ENCODE measurements around the gene PDCD4.

Gene PDCD4

DNA sequence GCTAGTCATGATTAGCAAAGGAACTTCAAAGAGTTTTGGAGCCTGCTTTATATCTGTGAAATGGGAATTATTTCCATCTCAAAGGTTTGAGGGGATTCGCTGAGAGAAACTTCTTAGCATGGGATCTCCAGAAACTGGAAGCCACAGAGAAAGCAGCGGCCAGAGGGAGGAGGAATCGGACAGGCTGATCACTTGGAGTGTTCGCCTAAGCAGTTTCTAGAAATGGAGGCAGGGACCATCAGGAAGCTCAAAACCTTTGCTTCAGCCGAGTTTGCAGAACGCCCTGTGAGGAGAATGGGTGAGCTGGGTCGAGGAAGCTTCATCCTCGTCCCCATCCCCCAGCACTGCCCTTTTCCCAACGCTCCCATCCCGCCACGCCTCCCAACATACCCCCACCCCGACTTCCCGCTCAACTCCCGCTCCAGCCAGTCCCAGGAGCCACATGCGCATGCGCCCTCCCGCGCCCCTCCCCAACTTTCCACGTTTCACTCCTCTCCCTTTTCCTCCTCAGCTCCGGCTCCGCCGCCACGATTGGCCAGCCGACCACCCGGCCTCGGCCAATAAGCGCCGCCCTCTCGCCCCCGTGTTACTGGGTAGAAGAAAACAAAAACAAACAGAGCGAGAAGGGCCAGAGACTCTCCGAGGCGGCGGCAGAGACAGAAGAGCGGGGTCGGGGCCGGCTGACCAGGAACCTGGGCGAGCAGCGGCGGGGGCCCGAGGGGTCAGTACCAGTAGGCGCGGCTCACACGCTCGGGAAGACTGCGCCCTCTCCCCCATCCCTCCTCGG lies at the start of gene PDCD4:
PDCD4 (plus strand) TSS at position 631 of the 787 bp plus-strand sequence. CDS start 4,100 bp downstream, outside the sequence.
- peak; percentile 90 for DNase-seq

DNA sequence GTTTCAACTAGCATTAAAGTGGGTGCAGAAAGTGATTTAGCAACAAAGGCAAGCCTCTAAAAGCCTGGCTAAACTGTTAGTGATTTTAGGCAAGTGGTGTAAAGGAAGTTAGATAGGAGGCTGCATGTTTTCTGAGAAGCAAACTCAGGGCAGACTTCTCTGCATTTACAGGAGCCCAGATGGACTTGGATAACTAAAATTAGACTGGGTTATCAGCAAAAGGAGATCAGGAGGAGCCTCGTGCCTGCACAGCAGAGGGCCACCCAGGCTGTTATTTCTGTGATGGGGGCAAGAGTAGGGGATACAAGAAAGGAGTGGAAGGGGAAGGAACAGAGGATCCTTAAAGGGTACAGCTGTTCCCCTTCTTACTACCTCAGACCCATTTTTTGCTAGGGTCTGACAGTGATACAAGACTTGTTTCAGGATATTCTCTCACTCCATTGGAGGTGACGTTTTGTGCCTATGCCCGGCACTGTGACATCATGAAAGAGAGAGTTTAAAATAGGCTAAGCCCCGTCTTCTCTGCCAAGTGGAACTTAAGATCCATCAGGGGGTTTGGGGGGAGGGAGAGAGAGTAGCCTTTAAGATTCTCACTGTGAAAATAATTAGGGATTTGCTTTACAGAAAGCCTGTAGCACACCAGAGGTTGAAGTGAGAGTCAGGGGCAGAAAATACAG lies 49.6 kb upstream of the PDCD4 start:
- no peak for DNase-seq

DNA sequence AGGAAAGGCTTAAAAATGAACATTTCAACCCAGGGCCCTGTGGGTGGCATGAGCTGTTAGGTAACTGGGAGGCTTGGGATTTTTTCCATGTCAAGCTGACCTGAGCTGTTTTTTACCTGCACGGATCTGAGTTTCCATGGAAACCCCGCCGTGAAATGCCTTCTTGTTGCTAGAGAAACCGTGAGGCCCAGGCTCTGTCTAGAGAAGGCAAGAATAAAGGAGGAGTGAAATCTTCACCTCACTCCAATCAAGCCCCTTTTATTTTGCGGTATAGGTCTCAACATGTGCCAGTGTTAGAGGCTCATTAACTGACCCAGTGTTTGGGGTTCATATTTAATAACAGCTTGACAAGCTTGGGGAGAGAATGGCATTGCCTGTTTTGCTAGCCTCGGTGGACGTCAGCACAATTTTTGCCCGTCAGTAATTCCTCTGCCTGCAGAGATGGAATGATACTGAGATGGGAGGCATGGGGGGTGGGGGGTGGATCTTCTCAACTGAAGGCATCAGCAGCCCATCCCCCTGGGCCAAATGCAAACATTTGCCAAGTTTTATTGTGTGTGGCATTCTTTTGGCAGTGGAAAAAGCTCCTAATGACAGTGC lies 48.9 kb upstream of the PDCD4 start:
- DNase-seq: no peak

DNA sequence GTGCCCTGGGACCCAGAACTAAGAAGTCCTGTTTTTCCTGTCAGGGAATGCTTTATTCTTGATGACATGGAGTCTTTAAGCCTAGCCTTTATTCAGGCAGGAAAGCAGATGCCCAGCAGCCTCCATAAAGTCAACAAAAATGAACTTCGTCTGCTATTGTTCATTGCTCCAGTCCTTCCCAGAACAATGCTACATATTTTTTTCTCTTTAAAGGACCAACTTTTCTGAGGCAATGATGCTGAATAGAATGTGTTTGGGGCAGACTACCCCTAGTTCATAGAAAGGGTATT lies 47.6 kb upstream of the PDCD4 start:
- no peak for DNase-seq

DNA sequence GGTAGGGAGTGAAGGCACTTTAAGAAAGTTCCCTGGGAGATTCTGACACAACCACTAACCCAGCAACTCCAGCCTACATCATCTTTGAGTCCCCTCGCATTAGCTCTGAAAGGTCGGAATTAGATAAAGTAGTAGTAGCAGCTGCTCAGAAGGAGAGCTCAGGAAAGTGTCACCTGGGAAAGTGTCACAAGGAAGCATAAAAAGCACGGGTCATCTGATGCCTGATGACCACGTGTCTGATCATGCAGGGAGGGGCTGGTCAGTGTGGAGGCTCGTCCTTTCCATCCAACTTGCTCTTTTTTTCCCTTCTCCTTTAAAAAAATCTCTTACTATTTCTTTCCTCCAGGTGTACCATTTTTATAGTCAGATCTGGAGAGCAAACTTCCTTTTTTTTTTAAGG lies 47.1 kb upstream of the PDCD4 start:
- no peak for DNase-seq

DNA sequence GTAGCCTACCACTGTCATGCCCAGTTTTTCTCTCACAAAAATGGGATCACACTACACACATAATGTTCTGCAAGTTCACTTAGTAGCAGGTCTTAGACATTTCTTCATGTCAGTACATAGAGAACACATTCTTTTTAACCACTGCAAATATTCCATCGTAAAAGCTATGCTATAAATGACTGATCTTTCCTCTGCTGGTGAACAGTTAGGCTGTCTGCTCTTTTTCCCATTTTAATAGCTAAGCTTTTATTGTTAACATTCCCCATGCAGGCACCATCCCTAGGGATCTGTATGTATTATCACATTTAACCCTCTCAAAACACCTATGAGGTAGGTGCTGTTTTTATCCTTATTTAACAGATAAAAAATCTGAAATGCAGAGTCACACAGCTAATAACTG lies 46.2 kb upstream of the PDCD4 start:
- DNase-seq: no peak

DNA sequence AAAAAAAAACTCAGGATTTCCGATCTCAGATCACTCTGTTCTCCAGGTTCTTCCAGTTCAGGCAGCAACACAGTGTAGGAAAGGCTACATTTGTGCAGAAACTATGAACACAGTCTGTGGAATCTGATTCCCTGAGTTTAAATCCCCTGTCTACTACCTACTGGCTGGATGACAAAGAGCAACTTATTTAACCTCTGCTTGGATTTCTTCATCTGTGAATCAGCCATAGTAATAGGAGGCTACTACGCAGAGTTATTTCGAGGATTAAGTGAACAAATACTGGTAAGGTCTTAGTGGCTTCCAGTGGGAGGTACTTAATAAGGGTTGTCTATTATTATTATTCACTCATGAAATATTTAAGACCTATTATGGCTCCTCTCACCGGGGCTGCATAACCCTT lies 44.3 kb upstream of the PDCD4 start:
- no peak for DNase-seq

DNA sequence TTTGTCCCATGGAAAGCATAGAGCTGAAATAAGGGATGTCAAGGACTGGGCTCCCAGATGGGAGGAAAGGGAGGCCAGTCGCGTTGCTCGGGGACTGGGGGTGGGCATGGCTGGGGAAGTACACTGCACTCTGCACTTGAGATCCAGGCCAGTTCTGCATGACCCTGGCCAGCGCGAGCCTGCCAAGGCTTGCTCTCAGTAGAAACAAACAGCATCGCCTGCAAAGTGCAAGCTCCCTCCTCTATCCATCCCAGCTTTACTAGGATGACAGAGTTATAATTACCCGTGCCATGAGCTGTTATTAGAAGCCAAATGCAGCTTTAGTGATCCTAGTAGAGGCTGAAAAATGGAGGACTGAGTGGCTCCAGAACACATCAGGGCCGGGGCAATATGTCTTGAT lies 43.9 kb upstream of the PDCD4 start:
- no peak for DNase-seq

DNA sequence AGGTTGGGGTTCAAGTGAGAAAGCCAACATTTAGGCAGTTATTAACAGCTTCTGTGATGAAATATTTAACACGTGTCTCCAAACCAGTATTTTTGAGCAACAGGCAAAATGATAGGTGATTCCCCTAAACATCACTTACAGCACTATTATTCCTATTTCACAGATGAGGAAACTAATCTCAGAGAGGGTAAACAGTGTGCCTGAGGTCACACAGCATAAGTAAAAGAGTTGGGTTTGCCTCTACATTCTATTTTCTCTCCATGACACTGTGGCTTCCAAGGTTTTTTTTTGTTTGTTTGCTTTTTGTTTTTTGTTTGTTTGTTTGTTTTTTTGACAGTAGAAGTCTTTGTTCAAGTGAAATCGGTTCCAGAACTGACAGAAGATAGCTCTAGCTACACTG lies 43.2 kb upstream of the PDCD4 start:
- DNase-seq: no peak

DNA sequence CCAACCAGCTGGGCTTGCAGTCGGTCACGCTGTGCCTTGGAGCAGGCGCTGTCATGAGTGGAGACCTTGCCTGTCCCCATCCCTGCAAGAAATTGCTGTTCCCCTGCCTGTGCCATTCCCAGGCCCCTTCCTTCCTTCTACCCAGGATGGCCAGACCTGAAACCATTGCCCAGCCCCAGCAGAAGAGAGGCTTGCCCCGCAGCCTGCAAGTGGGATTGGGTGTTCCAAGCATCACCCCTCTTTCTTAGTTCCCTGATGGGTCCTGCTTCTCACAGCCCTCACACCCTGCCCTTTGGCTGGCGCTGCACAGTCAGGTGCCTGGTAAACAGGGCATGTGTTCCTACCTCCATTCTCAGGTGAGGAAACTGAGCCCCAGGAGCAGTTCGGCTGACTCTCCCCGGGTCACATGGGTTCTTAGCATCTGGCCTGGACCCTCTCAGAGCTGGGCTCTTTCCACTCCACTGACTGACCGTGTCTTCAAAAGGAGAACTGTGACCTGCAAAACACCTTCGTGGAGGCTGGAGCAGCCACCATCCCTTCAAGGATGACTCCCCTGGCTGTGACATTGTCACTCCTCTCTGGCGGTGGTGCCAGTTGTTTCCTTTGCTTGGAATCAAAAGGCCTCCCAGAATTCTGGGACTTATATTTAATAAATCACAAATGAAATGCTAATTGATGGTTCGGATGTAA lies 41.9 kb upstream of the PDCD4 start:
- DNase-seq: no peak

DNA sequence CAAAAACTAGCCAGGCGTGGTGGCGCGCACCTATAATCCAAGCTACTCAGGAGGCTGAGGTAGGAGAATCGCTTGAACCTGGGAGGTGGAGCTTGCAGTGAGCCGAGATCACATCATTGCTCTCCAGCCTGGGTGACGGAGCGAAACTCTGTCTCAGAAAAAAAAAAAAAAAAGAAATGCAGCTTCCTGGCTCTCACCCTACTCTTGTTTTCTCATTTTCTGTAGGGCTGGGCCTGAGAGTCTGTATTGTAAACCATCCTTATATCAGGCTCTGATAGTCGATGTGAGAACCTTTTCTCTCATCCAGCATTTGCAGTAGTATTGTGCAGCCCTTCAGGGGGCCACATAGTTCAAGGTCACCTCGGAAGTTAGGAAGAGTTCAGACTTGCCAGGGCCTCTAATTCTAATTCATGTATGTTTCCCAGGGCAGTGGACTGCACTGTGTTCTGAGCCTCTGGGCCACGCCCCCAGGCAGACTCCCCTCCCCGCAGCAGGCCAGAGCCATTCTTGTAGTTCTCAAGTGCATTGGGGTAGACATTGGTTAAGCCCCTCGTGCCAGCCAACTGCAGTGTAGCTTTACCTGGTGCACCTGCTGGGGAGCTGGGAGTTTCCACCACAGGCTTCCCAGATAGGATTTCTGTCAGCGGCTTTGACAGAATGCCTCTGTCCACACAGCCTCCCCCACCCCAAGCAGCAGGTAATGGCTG lies 38.3 kb upstream of the PDCD4 start:
- DNase-seq: no peak

DNA sequence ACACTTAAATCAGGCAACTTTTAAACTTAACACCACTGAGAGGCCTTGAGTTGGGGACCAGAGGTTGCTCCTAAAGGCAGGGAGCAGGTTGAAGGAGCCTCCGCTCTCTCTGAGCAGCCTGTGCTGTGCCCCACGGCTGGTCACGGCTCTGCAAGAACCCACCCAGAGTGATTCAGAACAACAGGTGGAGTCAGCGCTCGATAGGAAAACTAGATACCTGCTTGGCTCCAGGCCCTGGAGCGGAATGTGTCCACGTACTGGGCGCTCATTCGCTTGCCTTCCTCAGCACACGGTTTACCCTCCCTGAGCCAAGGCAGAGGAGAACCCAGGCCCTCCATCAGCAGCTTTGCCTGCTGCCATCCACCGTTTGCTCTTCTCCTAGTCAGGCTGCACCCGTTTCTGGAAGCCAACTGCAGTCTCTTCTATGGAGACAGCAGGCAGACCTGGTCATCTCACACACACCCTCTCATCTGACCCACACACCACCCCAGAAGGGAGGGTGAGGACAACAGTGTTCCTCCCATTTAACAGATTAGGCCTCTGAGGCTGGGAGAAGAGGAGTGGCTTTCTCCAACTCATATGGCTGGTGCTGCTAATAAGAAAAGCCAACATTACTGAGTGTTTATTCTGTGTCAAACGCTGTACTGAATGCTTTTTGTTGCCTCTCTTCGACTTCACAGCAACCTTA lies 37.6 kb upstream of the PDCD4 start:
- no peak for DNase-seq

DNA sequence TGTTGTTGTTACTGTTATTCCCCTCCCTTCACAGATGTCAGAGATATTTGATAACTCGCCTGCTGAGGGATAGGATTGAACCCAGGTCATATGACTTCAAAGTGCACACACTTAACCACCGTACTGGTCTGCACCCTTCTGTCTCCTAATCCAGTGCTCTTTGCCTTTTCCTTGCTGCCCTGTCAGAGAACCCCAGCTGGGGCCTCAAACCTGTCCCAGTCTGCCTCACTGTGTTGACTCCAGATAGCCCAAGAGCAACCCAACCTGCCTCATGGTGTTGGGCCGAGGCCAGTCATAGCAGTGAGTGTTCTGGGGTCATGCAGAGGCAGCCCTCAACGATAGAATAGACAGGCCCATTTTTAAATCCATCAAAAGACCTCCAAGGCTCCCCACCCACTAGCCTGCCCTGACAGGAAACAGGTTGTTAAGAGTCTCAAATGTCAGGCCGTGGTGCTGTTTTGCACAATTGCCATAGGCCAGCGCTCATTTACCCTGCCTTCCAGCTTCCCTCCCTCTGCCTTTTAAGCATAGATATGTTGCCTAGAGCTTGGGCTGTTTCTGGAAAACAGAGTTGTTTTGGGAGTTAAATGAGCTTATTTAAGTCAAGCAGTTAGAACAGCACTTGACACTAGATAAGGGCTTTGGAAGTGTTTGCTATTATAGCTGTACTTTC lies 37.0 kb upstream of the PDCD4 start:
- no peak for DNase-seq

DNA sequence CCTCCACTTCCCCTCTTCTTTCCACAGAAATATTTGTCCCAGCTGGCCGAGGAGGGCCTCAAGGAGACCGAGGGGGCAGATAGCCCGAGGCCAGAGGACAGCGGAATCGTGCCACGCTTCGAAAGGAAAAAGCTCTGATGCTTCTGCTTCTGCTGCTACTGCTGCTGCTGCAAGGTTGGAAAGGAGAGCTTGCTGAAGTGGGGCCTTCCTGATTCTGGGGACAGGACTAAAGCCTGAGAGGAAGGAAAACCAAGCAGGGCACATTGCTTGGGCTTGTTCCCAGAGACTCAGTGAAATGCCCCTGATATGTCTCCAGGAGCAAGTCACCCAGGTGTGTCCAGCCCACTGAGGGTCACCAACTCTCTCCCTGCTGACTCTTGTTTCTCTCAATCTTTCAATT lies 35.9 kb upstream of the PDCD4 start:
- DNase-seq: no peak

DNA sequence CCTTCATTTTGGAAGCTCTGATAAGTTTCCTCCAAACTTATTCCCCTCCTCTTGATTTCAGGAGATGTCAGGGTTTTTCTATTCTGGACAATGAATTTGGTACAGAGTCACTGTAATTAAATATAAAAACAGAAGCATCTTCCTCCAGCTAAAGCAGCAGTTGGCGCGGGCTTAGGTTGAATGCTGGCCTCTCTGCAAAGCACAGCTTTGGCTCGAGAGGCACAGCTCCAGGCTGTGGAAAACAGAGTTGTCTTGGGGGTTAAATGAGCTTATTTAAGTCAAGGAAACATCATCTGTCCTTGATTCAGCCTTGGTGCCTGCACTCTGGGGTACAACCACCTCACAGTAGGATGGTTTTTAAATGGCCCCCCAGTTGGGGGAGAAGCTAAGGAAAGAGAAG lies 35.0 kb upstream of the PDCD4 start:
- DNase-seq: no peak

DNA sequence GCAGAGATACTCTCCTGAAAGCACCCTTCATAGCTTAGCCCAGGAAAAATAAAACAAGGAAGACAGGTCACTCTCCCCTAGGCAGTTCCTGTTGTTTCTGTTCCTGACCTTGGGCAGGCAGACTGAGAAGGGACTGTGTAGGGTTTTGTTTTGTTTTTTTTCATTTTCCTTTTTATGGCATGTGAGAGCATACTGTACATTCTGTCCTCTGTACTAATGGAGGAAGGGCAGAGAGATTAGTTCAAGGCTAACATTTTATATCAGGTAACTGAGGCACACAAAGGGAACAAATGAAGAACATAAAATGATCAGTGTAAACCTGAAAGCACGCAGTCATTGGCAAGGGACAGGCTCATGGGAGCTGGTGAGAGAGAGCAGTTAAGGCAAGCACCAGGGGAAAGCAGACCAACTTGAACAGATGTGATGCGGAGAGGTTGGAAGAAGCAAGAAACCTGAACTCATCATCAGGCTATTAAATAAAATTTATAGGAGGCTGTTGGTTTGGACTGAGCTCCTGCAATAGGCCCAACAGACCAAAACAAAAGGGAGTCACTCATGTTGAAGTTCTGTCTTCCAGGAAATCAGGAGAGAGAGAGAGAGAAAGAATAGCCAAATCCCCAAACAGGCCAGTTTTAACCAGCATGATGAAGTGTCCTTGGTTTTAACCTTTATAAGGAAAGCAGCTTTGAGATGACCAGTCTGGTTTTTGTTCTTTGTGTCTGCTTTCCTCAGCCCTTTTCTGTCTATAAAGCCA lies 34.1 kb upstream of the PDCD4 start:
- no peak for DNase-seq

DNA sequence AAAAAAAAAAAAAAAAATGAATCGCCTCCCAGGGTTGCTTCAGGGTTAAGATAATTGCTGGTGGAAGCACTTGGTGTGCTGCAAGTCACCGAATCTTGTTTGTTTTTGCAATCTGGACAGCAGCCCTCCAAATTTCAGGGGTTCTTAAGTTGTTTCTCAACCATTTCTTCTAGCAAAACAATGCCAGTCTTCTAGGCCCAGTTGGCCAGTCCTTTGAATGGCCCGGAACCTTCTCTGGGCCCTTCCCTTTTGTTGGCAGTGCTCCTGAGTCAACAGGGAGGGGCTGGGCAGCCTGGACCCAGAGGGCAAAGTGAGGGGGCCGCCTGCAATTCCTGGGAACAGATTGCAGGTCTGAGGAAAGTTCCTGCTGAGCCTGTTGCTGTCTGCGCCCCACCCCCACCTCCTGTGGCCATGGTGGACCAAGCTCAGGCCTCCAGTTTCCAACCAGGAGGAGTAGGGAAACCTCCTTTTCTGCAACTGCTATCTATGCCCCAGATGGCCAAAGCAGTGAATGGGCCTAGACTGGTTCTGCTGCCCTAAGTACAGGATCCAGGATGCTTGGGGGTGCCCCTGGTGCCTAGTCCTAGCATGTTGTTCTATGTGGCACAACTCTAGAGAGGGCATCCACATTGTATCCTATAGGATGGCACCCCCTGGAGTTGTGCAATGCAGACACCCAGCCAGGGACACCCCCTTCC lies 31.4 kb upstream of the PDCD4 start:
- no peak for DNase-seq

DNA sequence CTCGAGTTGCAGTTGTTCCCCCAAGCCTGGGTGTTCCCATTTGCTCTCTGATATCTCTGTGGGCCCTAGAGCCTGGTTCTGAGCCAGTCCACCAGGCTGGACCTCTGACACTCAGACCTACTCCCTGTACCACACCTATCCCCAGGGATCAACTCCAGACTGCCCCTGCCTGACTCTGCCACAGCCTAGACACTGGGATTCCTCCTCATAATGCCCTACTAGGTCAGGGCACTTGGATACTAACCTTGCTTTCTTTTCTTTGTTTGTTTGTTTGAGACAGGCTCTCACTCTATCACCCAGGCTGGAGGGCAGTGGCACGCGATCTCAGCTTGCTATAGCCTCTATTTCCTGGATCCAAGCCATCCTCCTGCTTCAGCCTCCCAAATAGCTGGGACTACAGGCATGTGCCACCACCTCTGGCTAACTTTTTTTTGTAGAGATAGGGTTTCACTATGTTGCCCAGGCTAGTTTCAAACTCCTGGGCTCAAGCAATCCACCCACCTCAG lies 30.8 kb upstream of the PDCD4 start:
- DNase-seq: no peak

DNA sequence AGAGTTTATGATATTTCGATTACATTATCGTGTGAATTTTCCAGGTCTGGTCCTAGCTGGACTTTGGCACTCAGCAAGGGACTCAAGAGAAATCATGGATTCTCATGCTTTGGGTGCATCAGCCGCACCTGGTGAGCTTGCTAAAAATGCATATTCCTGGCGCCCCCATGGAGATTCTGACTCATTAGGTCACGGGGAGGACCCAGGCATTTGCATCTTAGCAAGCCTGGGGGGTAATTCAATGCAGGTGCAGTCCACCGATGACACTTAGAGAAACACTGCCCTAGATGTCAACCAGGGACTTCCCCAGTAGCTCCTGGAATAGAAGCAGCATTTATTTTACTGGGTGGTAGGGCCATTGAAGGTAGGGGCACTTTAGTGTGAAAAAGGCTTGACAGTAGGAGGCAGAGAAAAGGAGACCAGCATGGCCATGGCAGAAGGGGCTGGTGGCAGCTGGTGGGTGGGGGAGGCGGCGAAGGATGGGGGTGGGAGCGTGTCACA lies 29.9 kb upstream of the PDCD4 start:
- DNase-seq: no peak

DNA sequence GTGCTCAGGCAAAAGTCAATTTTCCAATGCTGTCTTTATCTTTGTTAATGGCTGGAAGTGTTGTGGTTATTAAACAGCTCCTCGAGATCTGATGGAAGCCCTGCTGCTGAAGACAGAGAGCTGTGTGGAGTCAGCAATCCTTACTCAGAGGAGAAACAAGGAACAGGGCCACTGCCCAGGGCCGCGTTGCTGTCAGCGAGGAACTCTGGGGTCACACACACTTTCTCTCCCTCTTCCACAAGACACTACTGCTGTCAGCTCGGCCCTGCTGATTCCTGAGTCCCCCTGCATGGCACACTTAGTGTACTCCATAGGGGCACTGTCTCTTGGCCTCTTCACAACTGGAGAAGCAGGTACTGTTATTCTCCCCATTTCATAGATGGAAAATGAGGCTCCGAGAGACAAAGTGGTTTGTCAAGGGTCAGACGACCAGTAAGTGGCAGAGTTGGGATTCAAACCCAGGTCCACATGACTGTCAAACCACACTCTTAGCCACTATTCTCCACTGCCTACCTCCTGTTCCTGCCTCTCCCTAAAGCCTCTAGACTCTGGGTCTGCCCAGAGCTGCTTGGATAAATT lies 29.3 kb upstream of the PDCD4 start:
- no peak for DNase-seq
